DOHH2 (cell line): ENCODE results near the gene MYLK3.

Experiments
- H3F3A ChIP-seq: fragments of 200-600 bp; sonication (generic), shearing (Covaris generic); 2 replicates; pipeline ENCODE4 v1.6.0; 2016; ENCODE audit warnings: antibody characterized with exemption, mild to moderate bottlenecking; ENCODE audit not compliant: control insufficient read depth, insufficient read depth
- H3K27ac ChIP-seq: fragments of 200-600 bp; sonication (generic); 2 replicates; pipeline ENCODE4 v1.5.1; 2014; ENCODE audit warnings: low read depth, mild to moderate bottlenecking, low read length, moderate library complexity
- H3K27me3 ChIP-seq: fragments of 200-600 bp; sonication (generic); 2 replicates; pipeline ENCODE4 v1.6.1; 2014; ENCODE audit warnings: mild to moderate bottlenecking, low read length, mixed read lengths; ENCODE audit not compliant: control insufficient read depth
- H3K36me3 ChIP-seq: fragments of 200-600 bp; sonication (generic); 2 replicates; pipeline ENCODE4 v1.6.1; 2014; ENCODE audit warnings: mild to moderate bottlenecking, low read length, moderate library complexity, mixed read lengths; ENCODE audit not compliant: control insufficient read depth
- H3K4me1 ChIP-seq: fragments of 200-600 bp; sonication (generic); 2 replicates; pipeline ENCODE4 v1.6.1; 2014; ENCODE audit warnings: mild to moderate bottlenecking, low read length, mixed read lengths; ENCODE audit not compliant: control insufficient read depth
- H3K4me2 ChIP-seq: fragments of 200-600 bp; sonication (generic); 2 replicates; pipeline ENCODE4 v1.6.0; 2014; ENCODE audit warnings: mild to moderate bottlenecking, low read length, moderate library complexity
- H3K4me3 ChIP-seq: fragments of 200-600 bp; sonication (generic); 2 replicates; pipeline ENCODE4 v1.5.1; 2014; ENCODE audit warnings: mild to moderate bottlenecking, low read length, mixed read lengths
- H3K79me2 ChIP-seq: fragments of 200-600 bp; sonication (generic); 2 replicates; pipeline ENCODE4 v1.6.1; 2014; ENCODE audit warnings: mild to moderate bottlenecking, low read length, mixed read lengths; ENCODE audit not compliant: control insufficient read depth
- H3K9me2 ChIP-seq: fragments of 200-600 bp; sonication (generic); replicated peaks from 2 replicates; pipeline ENCODE4 v1.6.1; 2014; ENCODE audit warnings: mild to moderate bottlenecking, low read length, mixed read lengths; ENCODE audit not compliant: control insufficient read depth
- H3K9me3 ChIP-seq: fragments of 200-600 bp; sonication (generic); 2 replicates; pipeline ENCODE4 v1.6.1; 2014; ENCODE audit warnings: antibody characterized with exemption, low read length, mixed read lengths; ENCODE audit not compliant: control insufficient read depth, insufficient read depth
- H4K20me1 ChIP-seq: fragments of 200-600 bp; sonication (generic); 2 replicates; pipeline ENCODE4 v1.6.0; 2014; ENCODE audit warnings: low read depth, mild to moderate bottlenecking, antibody characterized with exemption, low read length, moderate library complexity; ENCODE audit not compliant: control insufficient read depth, insufficient read depth
- CTCF ChIP-seq: fragments of 200-600 bp; sonication (generic); IDR thresholded peaks from one replicate; pipeline ENCODE4 v1.5.1; 2014; ENCODE audit warnings: antibody characterized with exemption, mild to moderate bottlenecking, low read depth, low read length; ENCODE audit not compliant: poor library complexity, severe bottlenecking
- EZH2phosphoT487 ChIP-seq: fragments of 200-600 bp; sonication (generic); IDR thresholded peaks from 2 replicates; pipeline ENCODE4 v1.6.1; 2017; ENCODE audit warnings: borderline replicate concordance, mild to moderate bottlenecking, antibody characterized with exemption, low read length, moderate library complexity, mixed read lengths

Gene MYLK3

DNA sequence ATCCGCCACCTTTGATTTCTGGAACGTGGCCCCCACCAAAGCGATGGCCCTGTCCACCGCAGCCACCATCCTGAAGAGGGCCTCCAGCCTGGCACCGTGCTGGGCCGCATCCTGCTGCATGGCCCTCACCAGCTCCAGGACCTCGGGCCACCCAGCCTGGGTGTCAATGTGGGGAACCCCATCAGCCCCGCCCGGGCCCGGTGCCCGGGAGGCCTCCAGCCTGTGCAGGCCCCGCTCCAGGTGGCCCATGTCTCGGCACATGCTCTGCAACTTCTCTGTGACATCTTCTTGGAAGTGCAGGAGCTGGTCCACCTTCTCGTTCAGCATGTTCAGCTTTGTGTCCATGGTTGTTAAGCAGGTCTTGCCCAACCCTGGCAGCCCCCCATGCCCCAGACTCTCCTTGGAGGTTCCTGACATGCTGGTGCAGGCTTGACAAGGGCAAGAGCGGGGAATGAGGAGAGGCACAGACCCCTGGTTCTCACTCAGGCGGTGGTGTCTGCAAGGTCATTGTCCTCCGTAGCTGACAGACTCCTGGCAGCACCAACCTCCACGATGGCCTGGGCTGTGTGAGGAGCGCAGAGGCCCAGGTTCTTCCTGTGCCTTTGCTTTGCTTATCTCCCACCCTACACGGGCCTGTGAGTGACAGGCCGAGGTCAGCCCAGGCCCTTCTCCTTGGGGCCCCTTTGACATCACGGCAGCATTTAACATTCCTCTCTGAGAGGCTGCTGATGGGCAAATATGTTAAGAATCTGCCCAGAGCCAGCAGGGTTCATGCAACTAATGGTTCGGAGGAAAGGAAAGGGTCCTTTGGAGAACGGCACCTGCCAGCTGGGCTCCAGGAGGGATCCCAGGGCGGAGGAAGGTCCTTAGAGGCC is at the start of gene MYLK3:
MYLK3 (minus strand) TSS at position 568 of the 875 bp plus-strand sequence; CDS start at position 417, 151 bp downstream.
- H3K9me3 ChIP-seq: no peaks in the 10 kb centered on the region
- H3K4me1 ChIP-seq: peaks cover 32% of the 10 kb centered on the region
- H3F3A ChIP-seq: 0 out of 2 replicates have a peak, but pooled peaks cover 5% of the 10 kb centered on the region
- no peaks in the 10 kb centered on the region for H3K36me3 ChIP-seq
- peak within 1 kb of the TSS; percentile 1; the same call in 1 of the 2 replicates for H3K27ac ChIP-seq
- H3K4me3 ChIP-seq: no peak within 1 kb of the TSS
- no peaks in the 10 kb centered on the region for H4K20me1 ChIP-seq
- H3K79me2 ChIP-seq: no peaks in the 10 kb centered on the region
- TF ChIP-seq EZH2phosphoT487 (no peak), CTCF (no peak)
- no peaks in the 10 kb centered on the region for H3K27me3 ChIP-seq
- H3K9me2 ChIP-seq: no peaks in the 10 kb centered on the region
- H3K4me2 ChIP-seq: peak within 1 kb of the TSS; percentile 18

- Histone ChIP-seq H3K9me3 (peaks cover 13% of the 10 kb centered on the region; the same call in 1 of the 2 replicates), H3K4me1 (peaks cover 9% of the 10 kb centered on the region), H3K36me3 (peaks cover 56% of the 10 kb centered on the region), H4K20me1 (no peaks in the 10 kb centered on the region), H3K9me2 (no peaks in the 10 kb centered on the region), H3K4me2 (no peak overlapping the region), H3K27ac (no peak overlapping the region), H3K4me3 (no peak overlapping the region), H3K27me3 (no peaks in the 10 kb centered on the region), H3F3A (peaks cover 18% of the 10 kb centered on the region), H3K79me2 (peaks cover 29% of the 10 kb centered on the region)
- no peak for TF ChIP-seq EZH2phosphoT487
- no peak for TF ChIP-seq CTCF
Measured at GRCh38 chr16:46797501-46797900, 49.4 kb upstream of the MYLK3 start.

- H3K9me3 ChIP-seq: peaks cover 13% of the 10 kb centered on the region; the same call in 1 of the 2 replicates
- peaks cover 50% of the 10 kb centered on the region for H3K36me3 ChIP-seq
- H3K9me2 ChIP-seq: no peaks in the 10 kb centered on the region
- H4K20me1 ChIP-seq: no peaks in the 10 kb centered on the region
- no peak overlapping the region for H3K27ac ChIP-seq
- peaks cover 15% of the 10 kb centered on the region for H3K4me1 ChIP-seq
- no peaks in the 10 kb centered on the region for H3K27me3 ChIP-seq
- no peak overlapping the region for H3K4me2 ChIP-seq
- no peak overlapping the region for H3K4me3 ChIP-seq
- TF ChIP-seq CTCF: no peak
- TF ChIP-seq EZH2phosphoT487: no peak
- peaks cover 24% of the 10 kb centered on the region for H3F3A ChIP-seq
- peaks cover 31% of the 10 kb centered on the region for H3K79me2 ChIP-seq
Measured at GRCh38 chr16:46796764-46797269, 48.7 kb upstream of the MYLK3 start.
